HS-5 (cell line): Measurements from ENCODE around the gene NME7.
"Not testable (repeated sequence)": the region's sequence is repeated elsewhere in the genome, so short reads cannot be mapped to it uniquely, and the experiment has no call there.

Experiments used
- DNase-seq: peaks from one replicate; pipeline ENCODE4 v3.0.0-alpha.2; 2012; ENCODE audit warnings: low read depth

NME7 gene

DNA sequence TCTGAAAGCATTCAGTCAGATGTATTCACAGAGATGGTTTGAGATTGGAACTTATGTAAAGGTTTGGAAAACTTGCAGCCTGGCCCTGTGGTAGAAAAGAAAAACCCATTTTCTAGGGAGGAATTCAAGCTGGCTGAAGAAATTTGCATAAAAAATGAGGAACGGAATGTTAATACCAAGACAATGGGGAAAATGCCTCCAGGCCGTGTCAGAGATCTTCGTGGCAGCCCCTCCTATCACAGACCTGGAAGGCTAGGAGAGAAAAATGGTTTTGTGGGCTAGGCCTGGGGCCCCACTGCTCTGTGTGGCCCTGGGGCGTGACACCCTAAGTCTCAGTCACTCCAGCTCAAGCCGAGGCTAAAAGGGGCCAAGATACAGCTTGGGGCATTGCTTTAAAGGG, 26.7 kb downstream of the NME7 start:
- no peak for DNase-seq

DNA sequence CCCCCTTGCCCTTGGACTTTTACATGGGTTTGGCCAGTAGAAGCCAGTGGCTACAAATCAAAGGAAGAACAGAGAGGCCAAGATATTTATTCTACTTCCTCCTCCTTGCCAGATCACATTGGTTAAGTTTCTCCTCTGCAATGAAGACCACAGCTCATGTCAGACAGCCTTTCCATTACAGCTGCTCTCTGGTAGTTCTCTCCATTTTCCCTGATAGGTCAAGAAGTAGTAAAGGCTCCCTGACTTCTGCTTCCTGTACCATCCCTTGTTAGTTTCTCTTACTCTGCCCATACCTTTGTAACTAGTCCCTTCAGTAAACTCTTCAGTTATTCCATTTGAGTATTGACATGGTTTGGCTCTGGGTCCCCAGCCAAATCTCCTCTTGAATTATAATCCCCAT, 27.8 kb downstream of the NME7 start:
- no peak for DNase-seq

DNA sequence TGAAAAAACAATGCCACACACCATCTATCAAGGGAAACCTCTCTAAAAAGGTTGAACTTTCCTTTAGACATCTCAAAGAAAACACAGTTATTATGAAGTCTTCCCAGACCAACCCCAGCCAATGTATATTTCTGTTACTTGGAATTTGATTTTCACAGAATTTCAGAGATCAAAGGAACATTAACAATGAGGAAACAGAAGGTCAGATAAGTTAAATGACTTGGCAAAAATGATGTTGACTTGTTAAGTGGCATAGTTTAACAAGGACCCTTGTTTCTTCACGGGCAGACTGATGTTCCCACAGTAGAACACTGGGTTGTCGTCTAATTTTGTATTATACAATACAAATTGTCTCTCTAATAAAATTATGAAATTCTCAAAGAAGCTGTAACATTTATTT, 29.0 kb downstream of the NME7 start:
- no peak for DNase-seq

DNA sequence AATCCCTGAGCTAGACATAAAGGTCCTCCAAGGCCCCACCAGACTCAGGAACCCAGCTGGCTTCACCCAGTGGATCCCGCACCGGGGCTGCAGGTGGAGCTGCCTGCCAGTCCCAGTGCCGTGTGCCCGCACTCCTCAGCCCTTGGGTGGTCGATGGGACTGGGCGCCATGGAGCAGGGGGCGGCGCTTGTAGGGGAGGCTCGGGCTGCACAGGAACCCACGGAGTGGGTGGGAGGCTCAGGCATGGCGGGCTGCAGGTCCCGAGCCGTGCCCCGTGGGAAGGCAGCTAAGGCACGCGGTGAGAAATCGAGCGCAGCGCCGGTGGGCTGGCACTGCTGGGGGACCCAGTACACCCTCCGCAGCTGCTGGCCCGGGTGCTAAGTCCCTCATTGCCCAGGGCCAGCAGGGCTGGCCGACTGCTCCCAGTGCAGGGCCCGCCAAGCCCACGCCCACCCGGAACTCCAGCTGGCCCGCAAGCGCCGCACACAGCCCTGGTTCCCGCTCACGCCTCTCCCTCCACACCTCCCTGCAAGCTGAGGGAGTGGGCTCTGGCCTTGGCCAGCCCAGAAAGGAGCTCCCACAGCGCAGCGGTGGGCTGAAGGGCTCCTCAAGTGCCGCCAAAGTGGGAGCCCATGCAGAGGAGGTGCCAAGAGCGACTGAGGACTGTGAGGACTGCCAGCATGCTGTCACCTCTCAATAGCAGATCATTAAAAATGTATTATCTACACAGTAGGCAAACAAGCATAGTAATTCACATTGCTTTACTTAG, 30.5 kb downstream of the NME7 start:
- not testable (repeated sequence) for DNase-seq

DNA sequence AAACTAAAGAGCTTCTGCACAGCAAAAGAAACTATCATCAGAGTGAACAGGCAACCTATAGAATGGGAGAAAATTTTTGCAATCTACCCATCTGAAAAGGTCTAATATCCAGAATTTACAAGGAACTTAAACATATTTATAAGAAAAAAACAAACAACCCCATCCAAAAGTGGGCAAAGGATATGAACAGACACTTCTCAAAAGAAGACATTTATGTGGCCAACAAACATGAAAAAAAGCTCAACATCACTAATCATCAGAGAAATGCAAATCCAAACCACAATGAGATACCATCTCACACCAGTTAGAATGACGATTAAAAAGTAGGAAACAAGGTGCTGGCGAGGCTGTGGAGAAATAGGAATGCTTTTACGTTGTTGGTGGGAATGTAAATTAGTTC, 32.9 kb downstream of the NME7 start:
- not testable (repeated sequence) for DNase-seq

DNA sequence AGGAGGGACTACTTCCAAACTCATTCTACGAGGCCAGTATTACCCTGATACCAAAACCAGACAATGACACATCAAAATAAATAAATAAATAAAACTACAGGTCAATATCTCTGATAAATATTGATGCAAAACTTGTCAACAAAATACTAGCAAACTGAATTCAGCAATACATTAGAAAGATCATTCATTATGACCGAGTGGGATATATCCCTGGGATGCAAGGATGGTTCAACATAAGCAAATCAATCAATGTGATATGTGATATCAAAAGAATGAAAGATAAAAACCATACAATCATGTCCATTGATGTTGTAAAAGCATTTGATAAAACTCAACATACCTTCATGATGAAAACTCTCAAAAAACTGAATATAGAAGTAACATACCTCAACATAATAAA, 36.7 kb downstream of the NME7 start:
- DNase-seq, result no peak

DNA sequence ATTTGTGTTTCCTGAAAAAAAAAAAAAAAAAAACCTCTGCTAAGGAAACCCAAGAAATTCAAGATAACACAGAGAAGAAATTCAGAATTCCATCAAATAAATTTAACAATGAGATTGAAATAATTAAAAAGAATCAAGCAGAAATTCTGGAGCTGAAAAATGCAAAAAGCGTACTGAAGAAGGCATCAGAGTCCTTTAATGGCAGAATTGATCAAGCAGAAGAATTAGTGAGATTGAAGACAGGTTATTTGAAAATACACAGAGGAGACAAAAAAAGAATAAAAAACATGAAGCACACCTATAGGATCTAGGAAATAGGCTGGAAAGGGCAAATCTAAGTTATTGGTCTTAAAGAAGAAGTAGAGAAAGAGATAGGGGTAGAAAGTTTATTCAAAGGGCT, 38.2 kb downstream of the NME7 start:
- DNase-seq, result no peak

DNA sequence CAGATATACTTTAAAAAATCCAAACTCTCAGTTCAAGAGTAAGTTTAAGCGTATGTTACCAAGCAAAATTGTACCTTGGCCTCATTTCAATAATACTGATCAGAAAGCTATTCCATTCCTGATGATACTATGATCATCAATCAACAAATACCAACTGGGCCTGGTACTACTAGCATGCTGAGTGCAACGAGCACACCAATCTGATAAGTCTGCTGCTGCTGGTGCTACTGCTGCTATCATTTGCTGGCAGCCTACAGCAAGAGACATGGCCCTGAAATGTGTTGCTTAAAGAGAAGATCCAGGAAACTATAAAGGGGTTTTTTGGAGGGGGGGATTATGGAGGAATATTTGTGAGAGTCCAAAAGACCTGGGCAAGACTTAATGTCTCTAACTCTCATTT, 39.7 kb downstream of the NME7 start:
- DNase-seq, result no peak

DNA sequence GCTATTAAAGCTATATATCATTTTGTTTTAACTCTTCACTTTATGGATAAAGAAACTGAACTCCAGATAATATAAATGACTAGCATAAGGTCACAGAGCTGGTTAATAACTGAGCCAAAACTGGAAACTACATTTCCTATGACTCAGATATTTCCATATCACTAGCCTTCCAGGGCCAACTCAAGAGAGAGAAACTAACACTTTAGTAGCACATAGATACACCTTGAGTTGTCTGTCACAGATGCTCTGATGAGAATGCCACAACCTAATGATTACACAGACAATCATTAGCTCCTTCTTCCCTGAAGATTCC, 40.7 kb downstream of the NME7 start:
- DNase-seq, result no peak

DNA sequence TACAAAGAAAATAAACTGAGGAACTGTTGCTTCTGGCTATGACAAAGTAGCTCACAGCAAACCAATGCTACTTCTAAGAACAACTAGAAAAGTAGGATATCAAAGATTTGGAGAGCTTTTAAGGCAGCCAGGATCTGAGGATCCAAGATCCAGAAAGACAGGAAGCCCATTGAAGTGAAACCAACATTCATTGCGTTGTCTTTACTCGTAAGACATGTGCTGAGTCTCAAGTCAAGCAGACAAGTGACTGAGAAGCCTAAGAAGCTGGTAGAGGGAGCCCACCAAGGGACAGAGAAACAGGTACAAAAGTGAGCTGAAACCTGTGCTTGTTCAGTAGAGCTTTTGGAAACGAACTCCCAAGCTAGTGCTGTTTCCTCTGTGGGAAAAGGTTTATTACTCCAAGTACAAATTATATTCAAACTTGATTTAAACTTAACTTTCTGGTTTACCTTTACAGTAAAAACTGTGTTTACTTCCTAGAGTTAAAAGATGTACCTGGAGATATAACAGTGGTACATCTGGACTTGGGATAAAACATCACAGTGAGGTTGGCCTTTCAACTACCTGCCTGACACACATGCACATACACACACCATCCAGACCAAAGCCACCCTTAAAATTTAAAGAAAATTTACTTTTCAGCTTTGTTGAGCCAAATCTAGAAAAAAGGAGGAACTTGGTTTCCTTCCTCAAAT, 41.2 kb downstream of the NME7 start:
- DNase-seq, result no peak

DNA sequence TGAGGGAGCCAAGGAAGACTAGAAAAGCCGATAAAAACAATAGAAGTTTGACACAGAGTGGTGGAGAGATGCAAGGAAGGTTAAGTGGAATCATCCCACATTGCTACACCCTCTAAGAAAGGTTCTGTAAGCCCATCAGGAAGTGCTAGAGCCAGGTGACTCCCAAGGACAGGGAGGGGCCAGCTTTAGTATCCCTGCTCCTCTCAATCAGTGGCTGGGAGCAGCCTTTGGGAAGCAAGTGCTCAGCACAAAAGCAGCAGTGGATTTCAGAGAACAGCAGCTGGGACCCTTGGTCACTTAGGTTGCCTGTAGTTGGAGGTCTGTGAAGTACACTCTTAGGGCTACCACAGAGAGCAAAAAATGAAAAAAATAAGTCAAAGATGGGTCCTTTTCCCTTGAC, 42.5 kb downstream of the NME7 start:
- no peak for DNase-seq

DNA sequence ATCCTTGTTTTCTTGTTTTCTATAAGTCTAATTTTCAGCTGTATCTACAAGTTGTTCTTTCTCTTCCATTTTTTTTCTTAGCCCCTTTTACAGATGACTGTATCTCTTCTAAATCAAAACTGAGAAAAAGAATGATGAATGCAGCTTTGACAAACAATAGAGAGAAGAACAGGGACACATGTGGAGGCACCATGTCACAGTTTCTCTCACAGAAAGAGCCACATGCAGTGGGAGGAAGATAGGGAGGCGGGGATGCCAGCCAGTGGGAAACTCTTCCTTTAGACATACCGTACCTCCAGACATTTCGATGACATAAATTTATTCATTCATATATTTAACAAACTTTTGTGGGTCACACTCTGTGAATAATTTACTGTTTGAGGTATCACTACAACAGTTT, 45.5 kb downstream of the NME7 start:
- DNase-seq, result no peak

DNA sequence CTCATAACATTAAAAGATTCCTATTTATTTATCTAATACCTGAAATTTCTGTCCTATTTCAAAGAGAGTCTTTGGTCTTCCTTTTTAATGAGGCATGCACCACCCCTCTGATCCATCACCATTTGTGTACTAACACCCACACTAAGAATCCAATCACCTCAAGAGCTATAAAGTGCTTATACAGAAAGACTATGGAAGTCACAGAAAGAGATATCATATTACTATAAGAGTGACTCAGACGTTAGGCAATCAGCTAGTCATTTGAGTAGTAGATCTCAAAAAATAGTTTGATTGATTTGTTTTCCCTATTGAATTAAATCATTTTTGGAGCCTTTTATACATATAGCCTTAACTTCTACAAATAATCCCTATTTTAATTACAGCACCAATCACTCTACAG, 46.1 kb downstream of the NME7 start:
- DNase-seq, result peak; percentile 43

DNA sequence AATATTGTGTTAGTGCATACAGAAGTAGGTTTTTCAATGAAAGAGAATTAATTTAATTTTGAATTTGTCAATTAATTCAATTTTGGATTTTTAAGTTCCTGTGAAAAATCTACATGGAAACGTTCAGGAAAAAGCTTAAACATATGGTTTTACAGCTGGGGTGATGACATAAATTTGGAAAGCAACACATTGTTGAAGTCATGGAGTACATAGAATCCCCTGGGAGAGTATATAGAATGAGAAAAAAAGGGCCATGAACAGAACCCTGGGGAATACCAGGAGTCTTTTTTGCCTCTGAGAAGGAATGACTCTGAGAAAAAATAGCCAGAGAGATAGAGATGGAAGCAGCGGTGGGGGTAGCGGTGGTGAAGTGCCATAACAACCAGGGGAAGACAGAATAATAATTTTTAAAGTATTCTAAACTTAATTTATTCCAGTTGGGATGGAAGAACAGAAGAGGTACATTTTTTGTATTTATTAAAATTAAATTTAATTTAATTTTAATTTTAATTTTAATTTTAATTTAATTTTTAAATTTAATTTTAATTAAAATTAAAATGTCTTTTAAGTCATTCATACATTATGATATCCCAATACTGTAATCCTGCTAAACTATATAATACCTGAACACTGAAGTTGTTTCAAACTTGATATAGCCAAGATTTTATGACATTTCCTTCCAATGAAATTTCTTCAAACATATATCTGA, 48.9 kb downstream of the NME7 start:
- no peak for DNase-seq

DNA sequence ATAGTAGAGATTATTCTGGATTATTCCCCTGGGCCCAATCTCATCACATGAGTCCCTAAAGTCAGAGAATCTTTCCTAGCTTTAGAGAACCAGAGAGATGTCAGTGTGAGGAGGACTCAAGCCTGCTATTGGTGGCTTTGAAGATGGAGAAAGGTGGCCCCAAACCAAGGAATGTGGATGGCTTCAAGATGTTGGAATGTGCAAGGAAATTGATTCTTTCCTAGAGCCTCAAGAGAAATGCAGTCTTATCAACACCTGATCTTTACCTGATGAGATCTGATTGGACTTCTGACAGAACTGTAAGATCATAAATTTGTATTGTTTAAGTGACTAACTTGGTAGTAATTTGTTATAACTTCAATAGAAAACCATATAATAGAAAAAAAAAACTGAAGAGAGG, 51.0 kb downstream of the NME7 start:
- DNase-seq, result no peak

DNA sequence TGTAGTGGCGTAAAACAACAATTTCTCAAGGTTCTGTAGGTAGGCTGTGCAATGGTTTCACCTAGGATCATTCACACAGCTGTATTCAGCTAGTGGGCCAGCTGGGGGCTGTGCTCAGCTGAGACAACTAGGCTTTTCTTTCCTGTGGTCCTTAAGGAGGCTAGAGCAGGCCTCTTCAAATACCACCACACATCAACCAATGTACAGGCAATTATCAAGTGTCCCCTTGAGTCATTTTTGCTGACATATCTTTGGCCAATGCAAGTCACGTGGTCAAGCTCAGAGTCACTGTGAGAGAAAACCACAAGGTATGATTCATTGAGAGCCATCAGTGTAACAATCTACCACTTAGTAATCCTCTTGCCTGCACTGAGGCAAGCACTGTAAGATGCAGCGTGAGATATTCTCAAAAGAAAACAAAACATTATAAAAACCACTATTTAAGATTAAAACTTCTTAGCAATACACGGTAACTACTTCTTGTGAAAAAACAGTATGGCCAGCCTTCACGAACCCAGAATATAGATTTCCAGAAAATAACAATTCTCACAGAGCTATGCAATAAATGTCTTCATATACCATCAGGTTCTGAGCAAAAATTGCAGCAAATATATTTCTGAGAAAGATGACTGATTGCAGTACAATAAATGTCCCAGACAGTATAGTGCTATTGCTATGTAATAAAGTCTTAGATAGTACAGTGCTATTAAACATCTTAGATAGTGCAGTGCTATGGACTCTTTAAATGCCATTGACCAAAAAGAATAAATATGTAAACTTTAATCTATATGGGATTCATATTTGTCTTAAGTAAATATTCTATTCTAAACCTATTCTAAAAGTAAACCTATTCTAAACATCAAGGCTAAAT, 55.3 kb downstream of the NME7 start:
- DNase-seq, result peak; percentile 90

DNA sequence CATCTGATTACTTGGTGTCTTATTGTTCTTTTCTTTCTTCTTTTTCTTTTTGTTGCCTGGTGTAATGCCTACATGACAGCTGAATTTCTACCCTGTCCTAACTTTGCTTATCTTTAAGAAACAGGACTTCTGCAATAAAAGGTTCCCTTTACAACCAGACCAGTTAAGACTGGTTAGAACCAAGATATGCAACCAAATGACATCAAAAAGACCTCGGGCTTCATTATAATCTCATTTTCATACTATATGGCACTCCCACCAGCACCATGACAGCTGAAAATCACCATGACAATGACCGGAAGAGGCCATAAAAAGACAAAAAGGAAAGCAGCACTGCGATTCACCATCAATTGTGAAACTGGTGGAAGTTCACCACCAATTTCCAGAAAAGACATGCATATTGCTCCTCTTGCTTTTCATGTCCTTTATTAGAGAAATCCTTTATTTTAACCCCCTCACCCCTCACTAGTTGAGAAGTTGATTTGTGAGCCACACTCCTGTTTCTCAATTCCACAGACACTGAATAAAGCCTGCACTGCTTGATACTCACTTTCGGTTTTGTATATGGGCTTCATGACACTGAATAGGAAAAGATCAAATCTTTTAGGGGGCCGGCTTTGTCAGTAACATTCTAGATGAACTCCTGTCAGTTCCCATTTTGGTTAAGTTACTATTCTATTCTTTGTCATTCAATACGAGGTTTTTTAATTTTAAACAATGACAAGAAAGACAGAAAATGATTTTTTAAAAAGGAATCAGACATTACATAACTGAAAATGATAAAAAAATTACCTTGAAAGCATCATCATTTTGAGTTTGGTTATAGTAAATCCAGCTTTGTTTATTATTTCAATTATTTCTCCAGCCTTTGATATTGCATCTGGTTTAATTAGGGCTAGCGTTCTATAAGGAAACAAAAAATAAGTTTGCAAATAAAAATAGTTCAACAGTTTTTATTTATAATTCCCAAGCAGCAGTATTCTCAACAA, 58.1 kb downstream of the NME7 start:
- no peak for DNase-seq

DNA sequence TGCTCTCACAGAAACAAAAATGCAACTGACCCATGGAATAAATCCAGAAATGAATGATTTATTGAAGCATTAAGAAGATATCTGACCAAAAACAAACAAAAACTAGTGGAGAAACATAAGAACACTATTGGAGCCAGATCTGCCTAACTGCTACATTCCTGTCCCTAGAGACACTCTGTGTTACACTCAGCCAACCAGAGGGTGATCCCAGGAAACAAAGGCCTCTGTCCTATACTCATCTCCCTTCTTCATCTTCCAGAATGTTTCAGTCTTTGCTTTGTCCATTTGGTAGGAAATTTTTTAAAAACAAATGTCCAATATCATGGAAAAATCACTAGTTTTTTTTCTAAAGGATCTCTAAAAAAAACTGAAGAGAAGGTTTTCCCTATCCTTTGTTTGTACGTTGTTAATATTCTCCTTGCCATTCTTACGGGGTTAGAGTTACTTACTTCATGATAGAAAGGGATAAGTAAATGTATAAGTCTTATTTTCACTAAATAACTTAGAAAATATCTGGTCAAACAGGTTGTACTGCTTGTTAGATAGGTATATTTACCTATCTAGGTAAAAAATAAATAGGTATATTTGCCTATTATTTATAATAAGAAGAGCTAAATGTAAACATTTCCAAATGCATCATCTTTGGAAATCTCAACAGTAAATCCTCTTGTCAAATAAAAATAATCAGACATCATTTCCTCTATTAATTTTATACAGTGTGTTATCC, 59.1 kb downstream of the NME7 start:
- DNase-seq, result no peak

DNA sequence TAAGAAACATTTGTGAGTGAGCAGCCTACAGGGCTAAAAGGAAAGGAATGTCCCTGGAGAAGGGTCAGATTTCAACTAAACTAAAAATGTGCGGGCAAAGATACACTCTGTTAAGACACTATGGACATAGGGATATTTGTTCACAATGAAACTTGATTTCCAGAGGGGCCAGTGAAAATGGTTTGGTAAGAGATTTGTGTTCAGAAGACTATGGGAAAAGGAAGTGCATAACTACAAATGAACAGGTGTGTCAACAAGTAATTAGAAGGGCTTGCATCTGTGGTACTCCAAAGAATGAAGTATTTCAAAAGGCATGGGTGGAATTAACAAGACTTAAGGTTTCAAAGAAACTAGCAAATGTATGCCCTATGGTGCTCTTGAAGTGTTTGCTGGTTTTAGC, 60.4 kb downstream of the NME7 start:
- no peak for DNase-seq

DNA sequence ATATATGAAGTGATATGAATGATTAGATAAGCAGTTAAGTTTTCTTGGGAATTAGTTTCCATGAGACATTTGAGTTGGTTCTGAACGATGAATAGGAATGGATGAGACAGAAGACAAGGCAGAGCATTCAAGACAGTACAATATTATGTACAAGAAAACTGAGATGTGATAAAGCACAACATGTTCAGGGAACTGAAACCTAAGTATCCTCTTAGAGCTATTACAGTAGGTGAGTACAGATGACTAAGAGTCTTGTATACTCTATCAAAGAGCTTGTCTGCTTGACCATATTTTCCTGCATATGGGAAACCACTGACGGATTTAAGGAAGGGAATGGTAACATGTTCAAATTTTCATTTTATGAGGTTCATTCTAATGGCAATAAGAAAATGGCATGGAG, 61.6 kb downstream of the NME7 start:
- no peak for DNase-seq

DNA sequence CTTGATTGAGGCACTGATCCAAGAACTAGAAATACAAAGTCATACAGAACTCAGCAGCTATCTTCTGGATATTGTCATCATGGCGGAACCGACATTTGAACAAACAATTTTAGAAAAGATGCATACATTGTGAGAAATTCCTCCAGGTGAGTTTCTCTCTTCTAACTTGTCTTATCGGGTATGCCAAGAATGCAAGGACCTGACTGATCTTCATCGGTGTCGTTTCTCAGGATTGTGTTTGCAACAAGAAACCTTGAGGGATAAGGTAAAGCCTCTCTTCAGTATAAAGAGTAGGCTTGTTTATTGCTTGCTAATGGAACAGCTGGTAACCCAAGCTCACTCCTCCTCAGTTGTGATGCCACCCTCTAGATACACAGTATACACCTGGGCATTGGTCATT, 62.2 kb downstream of the NME7 start:
- no peak for DNase-seq
